Measurements from ENCODE around the gene FRY.

GRCh38 chr13:32116210-32116609, 84.6 kb downstream of the FRY start:
- TF ChIP-seq CTCF (conservative IDR thresholded peaks at IDR 0.05): no peak
- no peak for TF ChIP-seq ZFX (IDR thresholded peaks at IDR 0.05)

Data from C4-2B (cell line).